ENCODE measurements around the gene PAK1.
"Not testable (repeated sequence)": the region's sequence is repeated elsewhere in the genome, so short reads cannot be mapped to it uniquely, and the experiment has no call there.

The PAK1 gene

GRCh38 chr11:77400775-77401449, 73.0 kb downstream of the PAK1 start:
- DNase-seq: no peak

- no peak for DNase-seq
Measured at GRCh38 chr11:77400271-77400670, 73.6 kb downstream of the PAK1 start.

DNA sequence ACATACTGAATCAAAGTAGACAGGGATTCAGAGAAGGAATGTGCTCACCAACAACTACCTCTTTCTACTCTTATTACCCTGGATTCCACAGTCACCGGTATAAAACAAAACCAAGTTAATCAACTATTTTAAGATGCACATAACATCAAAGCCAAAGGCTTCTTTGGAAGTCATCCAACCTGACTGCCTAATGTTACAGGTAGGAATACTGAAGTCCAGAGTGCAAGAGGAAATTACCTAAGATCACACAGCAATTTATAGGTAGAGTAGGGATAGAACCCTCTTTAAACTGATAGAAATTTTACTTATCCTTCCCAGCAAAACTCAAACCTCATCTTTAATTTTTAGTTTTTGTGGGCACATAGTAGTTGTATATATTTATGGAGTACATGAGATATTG, 76.3 kb downstream of the PAK1 start:
- no peak for DNase-seq

- no peak for DNase-seq
Measured at GRCh38 chr11:77396911-77397310, 77.0 kb downstream of the PAK1 start.

DNA sequence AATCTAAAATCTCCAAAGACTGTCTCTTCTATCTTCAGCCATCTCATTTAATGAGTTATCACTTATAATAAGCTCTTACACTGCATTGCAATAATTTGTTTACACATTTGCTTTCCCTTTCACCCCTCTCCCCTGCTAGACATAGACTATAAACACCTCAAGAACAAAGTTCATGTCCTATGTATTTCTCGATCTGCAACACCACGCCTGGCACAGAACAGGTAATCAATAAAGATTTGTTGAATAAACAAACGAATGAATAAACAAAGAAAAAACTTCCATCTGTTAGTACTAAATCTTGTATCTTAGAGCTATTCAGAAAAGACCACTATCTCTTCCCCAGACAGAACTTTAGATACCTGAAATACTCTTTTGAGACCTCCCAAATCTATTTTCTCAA, 77.6 kb downstream of the PAK1 start:
- DNase-seq: no peak

GRCh38 chr11:77395460-77396173, 78.3 kb downstream of the PAK1 start:
- DNase-seq: no peak

DNA sequence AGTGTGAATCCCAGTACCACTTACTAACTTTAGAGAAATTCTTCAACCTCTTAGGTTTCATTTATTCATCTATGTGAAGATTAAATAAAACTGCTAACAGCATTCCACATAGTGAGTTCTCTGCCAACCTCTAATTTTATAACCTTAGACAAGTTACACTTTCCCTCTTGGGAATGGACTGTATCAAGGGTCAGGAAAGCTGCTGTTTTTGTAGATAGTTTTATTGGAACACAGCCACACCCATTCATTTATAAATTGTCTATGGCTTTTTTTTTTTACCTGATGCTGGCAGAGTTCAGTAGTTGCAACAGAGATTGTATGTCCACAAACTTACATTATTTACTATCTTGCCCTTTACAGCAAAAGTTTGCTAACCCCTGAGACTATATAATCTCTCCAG, 81.1 kb downstream of the PAK1 start:
- DNase-seq: no peak

- DNase-seq: no peak
Measured at GRCh38 chr11:77387701-77388100, 86.2 kb downstream of the PAK1 start.

GRCh38 chr11:77386178-77386577, 87.7 kb downstream of the PAK1 start:
- no peak for DNase-seq

GRCh38 chr11:77385255-77385771, 88.6 kb downstream of the PAK1 start:
- not testable (repeated sequence) for DNase-seq

DNA sequence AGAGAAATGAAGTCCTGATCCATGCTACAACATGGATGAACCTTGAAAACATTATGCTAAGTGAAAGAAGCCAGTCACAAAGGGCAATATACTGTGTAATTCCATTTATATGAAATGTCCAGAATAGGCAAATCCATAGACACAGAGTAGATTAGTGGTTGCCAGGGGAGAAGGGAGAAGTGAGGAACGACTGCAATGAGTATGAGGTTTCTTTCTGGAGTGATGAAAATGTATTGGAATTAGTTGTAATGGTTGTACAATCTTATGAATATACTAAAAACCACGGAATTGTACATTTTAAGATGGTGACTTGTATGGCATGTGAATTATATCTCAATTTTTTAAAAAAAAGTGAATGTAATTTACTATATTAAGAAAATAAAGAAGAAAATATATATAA, 89.3 kb downstream of the PAK1 start:
- no peak for DNase-seq

- DNase-seq: not testable (repeated sequence)
Measured at GRCh38 chr11:77383349-77383748, 90.5 kb downstream of the PAK1 start.

DNA sequence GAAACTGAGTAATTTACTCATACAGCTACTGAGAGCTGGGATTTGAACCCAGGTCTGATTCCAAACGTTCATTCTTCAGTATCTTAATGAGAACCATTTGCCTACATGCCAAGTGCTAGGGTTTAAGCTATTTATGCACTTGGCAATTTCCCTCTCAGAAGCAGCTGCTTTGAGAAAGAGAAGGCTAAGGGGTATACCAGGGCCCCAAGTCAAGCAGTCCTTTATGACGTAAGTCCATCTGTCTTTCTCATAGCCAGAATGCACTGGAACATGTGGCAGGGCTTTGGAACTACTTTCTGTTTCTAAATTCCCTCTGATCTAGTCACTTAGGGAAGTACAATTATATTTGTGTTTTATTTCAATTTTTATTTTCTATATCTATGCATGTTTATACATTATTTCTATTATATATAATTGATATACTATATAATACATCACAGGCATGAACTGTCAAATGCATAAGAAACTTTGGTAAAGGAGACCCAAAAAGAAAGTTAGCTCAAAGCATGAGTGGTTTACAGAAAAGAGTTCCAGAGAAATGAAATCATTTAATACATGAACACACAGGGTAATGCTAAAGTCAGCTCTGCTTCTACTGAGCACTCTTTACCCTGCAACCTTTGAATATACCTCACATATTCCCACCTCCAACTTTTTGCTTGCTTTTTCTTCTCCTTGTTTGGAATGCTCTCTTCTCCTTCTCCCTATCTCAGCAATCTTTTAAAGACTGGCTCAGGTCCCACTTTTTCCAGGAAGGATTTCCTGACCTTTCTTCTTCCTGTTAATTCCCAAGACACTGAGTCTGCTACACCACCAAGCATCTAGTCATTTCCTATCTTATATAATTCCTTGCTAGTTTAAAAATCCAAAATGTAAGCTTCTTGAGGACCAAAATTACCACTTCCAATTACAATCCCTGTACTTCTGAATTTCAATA, 91.9 kb downstream of the PAK1 start:
- DNase-seq: no peak

DNA sequence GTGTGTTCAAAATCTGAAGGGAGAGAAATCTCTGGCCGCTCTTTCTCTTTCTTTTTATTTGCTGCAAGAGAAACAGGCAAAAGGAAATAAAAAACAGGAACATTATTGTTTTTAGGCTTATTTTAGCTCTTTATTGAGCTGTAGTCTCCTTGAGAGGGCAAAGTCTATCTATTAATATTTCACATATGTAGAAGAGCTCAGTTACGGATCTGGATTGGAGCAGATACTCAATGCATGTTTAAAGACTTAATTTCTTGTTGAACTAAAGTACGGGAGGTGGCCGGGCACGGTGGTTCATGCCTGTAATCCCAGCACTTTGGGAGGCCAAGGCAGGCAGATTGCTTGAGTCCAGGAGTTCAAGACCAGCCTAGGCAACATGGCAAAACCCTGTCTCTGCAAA, 94.0 kb downstream of the PAK1 start:
- DNase-seq: no peak

DNA sequence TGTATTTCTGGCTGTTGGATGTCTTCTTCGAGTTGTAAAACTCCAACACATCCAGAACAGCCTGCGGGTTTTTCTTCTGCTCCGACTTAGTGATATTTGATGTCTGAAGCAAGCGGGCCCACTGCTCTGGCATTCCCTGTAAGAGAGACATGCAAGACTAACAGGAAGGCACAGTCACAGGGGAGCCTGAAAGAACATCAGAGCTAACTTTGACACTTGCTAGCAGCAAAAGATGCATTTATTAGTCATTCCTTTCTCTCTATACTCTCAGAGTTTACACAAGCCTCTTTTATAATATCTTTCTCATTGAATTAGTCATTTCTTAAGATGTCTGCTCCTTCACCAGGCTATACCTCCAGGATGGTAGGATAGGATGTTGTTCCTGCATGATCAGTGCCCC, 94.6 kb downstream of the PAK1 start:
- DNase-seq: no peak

DNA sequence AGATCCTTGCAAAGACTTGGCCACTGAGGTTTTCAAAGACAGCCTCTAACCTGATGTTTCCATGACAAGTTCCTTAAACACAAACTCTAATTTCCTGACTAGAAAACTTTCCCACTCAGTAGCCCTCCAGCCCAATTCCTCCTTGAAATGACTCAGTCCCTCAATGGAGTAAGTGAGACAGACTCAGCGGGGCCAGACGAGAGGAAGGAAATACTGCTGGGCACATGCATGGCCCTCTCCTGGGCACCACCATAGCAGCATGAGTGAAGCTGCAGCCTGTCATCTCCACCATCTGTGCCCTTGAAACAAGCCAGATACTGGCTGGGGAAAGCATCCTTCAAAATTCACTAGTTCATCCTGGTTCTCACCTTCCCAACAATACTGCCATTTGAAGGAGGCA, 96.2 kb downstream of the PAK1 start:
- no peak for DNase-seq

- no peak for DNase-seq
Measured at GRCh38 chr11:77375107-77375506, 98.8 kb downstream of the PAK1 start.

- DNase-seq: no peak
Measured at GRCh38 chr11:77374611-77375031, 99.3 kb downstream of the PAK1 start.

DNA sequence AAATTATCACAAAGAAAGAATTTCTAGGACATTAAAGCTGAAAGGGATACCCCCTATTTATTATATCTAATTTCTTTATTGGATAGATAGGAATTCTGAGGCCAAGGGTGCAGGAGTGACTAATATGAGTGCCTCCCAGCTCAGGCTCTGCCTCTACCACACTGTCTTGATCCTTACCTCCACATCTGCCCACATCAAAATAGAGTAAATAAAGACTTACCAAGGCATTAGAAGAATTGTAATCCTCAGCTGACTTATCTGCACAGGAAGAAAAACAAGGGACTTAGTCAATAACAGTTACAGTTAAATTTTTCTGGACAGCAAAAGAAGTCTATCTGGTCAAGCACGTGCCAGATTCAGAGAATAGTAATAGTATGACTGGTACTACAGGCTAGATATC, 99.8 kb downstream of the PAK1 start:
- no peak for DNase-seq

DNA sequence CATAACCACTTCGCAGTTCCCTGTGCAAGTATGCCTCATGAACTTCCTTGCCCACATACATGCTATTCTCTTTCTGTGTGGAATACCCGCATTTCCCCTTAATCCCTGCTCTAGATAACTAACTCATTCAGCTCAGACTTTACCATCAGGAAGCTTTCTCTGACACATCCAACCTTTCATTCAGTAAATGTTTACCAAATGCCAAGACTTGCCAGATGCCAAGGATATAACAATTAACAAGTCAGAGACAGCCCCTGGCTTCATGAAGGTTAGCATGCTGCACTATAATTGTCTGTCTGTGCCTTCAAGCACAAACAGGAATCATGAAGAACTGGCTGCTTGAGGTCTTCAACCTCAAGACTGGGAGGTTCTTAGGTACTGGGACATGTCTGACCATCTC, 101.2 kb downstream of the PAK1 start:
- no peak for DNase-seq

DNA sequence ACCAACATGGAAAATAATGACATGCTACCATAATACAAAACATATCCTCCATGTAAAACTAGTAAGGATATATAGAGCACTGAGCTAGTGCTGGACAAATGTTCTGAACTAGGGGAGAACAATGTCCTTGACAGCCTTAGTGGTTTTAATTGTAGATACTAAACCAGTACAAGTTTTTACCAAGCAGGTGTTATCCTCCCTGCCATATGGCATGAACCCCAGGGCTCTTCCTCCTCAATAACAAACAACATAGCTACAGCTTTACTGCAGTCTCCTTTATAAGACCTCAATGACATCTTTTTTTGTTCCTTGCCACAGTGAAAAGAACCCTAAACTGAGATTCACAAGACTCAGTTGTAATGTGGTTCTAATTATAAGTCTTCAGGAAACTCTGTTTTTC, 102.2 kb downstream of the PAK1 start:
- DNase-seq: no peak

- DNase-seq: no peak
Measured at GRCh38 chr11:77370217-77370616, 103.7 kb downstream of the PAK1 start.

GRCh38 chr11:77361184-77361583, 112.7 kb downstream of the PAK1 start:
- no peak for DNase-seq
